Gastroesophageal sphincter (tissue), 4 donors: ENCODE measurements around the gene NT5C3A. TPM values are rescaled to one million over a fixed set of nuclear protein-coding genes. Genes with fewer than 3 reads are reported as not detected.

ENCODE experiments used
- ATAC-seq: fragments of 150-250 bp; one replicate; pipeline ENCODE4 v1.9.1; 2016; ENCODE audit warnings: mild to moderate bottlenecking, moderate library complexity
- H3K27ac ChIP-seq, 4 donors: fragments of 200-600 bp; sonication (generic) in 3 of 4; 1 replicate in 3 of 4; 2 replicates in 1 of 4; pipeline ENCODE4 v1.5.1; 2016 to 2019
- H3K27me3 ChIP-seq: fragments of 200-600 bp; sonication (generic); one replicate; pipeline ENCODE4 v1.5.1; 2019
- H3K36me3 ChIP-seq, 2 donors: fragments of 200-600 bp; sonication (generic); one replicate each; pipeline ENCODE4 v1.5.1; 2019; ENCODE audit warnings: control low read depth in 1 of 2
- H3K4me1 ChIP-seq, 3 donors: fragments of 200-600 bp; sonication (generic); 1 replicate in 2 of 3; 2 replicates in 1 of 3; pipeline ENCODE4 v1.5.1; 2016 to 2019; ENCODE audit warnings: control low read depth in 2 of 3
- H3K4me3 ChIP-seq, 2 donors: fragments of 200-600 bp; sonication (generic); one replicate each; pipeline ENCODE4 v1.5.1; 2019; ENCODE audit warnings: mild to moderate bottlenecking in 1 of 2, moderate library complexity in 1 of 2
- H3K9me3 ChIP-seq, 3 donors: fragments of 200-600 bp; sonication (generic); one replicate each; pipeline ENCODE4 v1.5.1; 2017 to 2019; ENCODE audit warnings: control low read depth in 2 of 3
- CTCF ChIP-seq, 4 experiments: fragments of 200-600 bp in 2 of 4; fragments of 450-650 bp in 2 of 4; sonication (generic) in 1 of 4; IDR thresholded peaks; one replicate each; pipeline ENCODE4 v1.5.1; 2017 to 2019; ENCODE audit warnings: antibody characterized with exemption in 4 of 4, mild to moderate bottlenecking in 2 of 4, moderate library complexity in 2 of 4
- EP300 ChIP-seq: sonication (generic); formaldehyde crosslinking; IDR thresholded peaks from one replicate; pipeline ENCODE4 v1.6.1; 2017; ENCODE audit warnings: antibody characterized with exemption, mild to moderate bottlenecking
- POLR2A ChIP-seq, 2 donors: fragments of 450-650 bp; IDR thresholded peaks; one replicate each; pipeline ENCODE4 v1.6.1; 2017; ENCODE audit warnings: antibody characterized with exemption in 2 of 2, mild to moderate bottlenecking in 2 of 2, moderate library complexity in 1 of 2
- POLR2AphosphoS5 ChIP-seq: sonication (generic); formaldehyde crosslinking; IDR thresholded peaks from one replicate; pipeline ENCODE4 v1.6.1; 2017; ENCODE audit warnings: antibody characterized with exemption
- WGBS, 2 donors: methylation state at CpG; one replicate each; pipeline ENCODE4 v1.1.5; 2018; ENCODE audit warnings: low coverage in 1 of 2; 5-methylcytosine and 5-hydroxymethylcytosine counted together
- total RNA-seq, 4 donors: library from RNA; depleted of rRNA; stranded (reverse); fragments of >200 nt; gene quantifications; one replicate each; pipeline ENCODE4 v1.1.0, GENCODE V29; 2016

NT5C3A gene
- total RNA-seq, 4 donors from 2014 or later = 13.1 to 32.5 (median 20.2) TPM

- H3K4me3 ChIP-seq = no peak overlapping the region
- peaks cover 0 to 52% (median 5%) of the 10 kb centered on the region in 3 donors for H3K4me1 ChIP-seq
- 11% methylated on average over 1 of the region's 1 CpG; no CpG with 5 or more reads in 1 of the 2 donors for WGBS, 2 donors
- TF ChIP-seq EP300 (no peak), CTCF (IDR thresholded peaks at IDR 0.05) (peak; percentile 57 to 69 (median 68)), POLR2A (IDR thresholded peaks at IDR 0.05) (no peak), POLR2AphosphoS5 (no peak)
- H3K27me3 ChIP-seq = no peaks in the 10 kb centered on the region
- peak overlapping the region; percentile 39 to 58 (median 48) for H3K27ac ChIP-seq
- H3K9me3 ChIP-seq = no peaks in the 10 kb centered on the region
- H3K36me3 ChIP-seq = no peaks in the 10 kb centered on the region
- ATAC-seq = no peak
Measured at GRCh38 chr7:33050535-33051318, 11.8 kb downstream of the NT5C3A start.

- Histone ChIP-seq H3K4me3 (no peak overlapping the region), H3K4me1 (peaks cover 0 to 61% (median 5%) of the 10 kb centered on the region in 3 donors), H3K27ac (no peak overlapping the region), H3K27me3 (no peaks in the 10 kb centered on the region), H3K36me3 (no peaks in the 10 kb centered on the region), H3K9me3 (no peaks in the 10 kb centered on the region)
- 88 to 100% methylated on average over 1 of the region's 1 CpG for WGBS, 2 donors
- TF ChIP-seq POLR2AphosphoS5 (no peak), POLR2A (IDR thresholded peaks at IDR 0.05) (no peak), CTCF (IDR thresholded peaks at IDR 0.05) (no peak), EP300 (no peak)
- no peak for ATAC-seq
Measured at GRCh38 chr7:33048704-33049103, 13.9 kb downstream of the NT5C3A start.

- no peaks in the 10 kb centered on the region for H3K27me3 ChIP-seq
- TF ChIP-seq POLR2A (IDR thresholded peaks at IDR 0.05) (no peak), POLR2AphosphoS5 (no peak), CTCF (IDR thresholded peaks at IDR 0.05) (no peak), EP300 (no peak)
- no peaks in the 10 kb centered on the region for H3K9me3 ChIP-seq
- no peaks in the 10 kb centered on the region for H3K36me3 ChIP-seq
- H3K4me3 ChIP-seq = no peak overlapping the region
- H3K27ac ChIP-seq = no peak overlapping the region
- WGBS, 2 donors = 89 to 100% methylated on average over 2 to 3 of the region's 3 CpGs
- peaks cover 0 to 64% (median 5%) of the 10 kb centered on the region in 3 donors for H3K4me1 ChIP-seq
- ATAC-seq = no peak
Measured at GRCh38 chr7:33048257-33048656, 14.3 kb downstream of the NT5C3A start.

GRCh38 chr7:33044986-33045385, 17.6 kb downstream of the NT5C3A start:
- H3K27ac ChIP-seq = peak overlapping the region in 2 of 4 donors; percentile 14 to 21
- peaks cover 0 to 69% (median 2%) of the 10 kb centered on the region in 3 donors for H3K4me1 ChIP-seq
- 6 to 43% methylated on average over 2 of the region's 2 CpGs for WGBS, 2 donors

More at GRCh38 chr7:33044986-33045385, 17.6 kb downstream of the NT5C3A start:
- ATAC-seq = no peak
- TF ChIP-seq EP300 = no peak
- no peak for TF ChIP-seq POLR2A (IDR thresholded peaks at IDR 0.05)
- TF ChIP-seq POLR2AphosphoS5 = no peak
- no peak for TF ChIP-seq CTCF (IDR thresholded peaks at IDR 0.05)
- Histone ChIP-seq H3K36me3 (no peaks in the 10 kb centered on the region), H3K9me3 (no peaks in the 10 kb centered on the region), H3K27me3 (no peaks in the 10 kb centered on the region), H3K4me3 (no peak overlapping the region)
